Fibroblast of pulmonary artery (primary cell): ENCODE results near the gene RAP1GAP2.
"Not testable (repeated sequence)": the region's sequence is repeated elsewhere in the genome, so short reads cannot be mapped to it uniquely, and the experiment has no call there.

Experiments
- DNase-seq: peaks from one replicate; pipeline ENCODE4 v3.0.0-alpha.2; 2010; ENCODE audit warnings: low read depth
- H3K4me3 ChIP-seq: replicated peaks from 2 replicates; pipeline ENCODE4 v1.5.1; 2011; ENCODE audit warnings: low read depth, mild to moderate bottlenecking, control low read depth, low read length, moderate library complexity
- CTCF ChIP-seq: IDR thresholded peaks from 2 replicates; pipeline ENCODE4 v1.5.1; 2011; ENCODE audit warnings: mild to moderate bottlenecking, control low read depth, low read length, inconsistent platforms; ENCODE audit errors: missing control alignments

The RAP1GAP2 gene

DNA sequence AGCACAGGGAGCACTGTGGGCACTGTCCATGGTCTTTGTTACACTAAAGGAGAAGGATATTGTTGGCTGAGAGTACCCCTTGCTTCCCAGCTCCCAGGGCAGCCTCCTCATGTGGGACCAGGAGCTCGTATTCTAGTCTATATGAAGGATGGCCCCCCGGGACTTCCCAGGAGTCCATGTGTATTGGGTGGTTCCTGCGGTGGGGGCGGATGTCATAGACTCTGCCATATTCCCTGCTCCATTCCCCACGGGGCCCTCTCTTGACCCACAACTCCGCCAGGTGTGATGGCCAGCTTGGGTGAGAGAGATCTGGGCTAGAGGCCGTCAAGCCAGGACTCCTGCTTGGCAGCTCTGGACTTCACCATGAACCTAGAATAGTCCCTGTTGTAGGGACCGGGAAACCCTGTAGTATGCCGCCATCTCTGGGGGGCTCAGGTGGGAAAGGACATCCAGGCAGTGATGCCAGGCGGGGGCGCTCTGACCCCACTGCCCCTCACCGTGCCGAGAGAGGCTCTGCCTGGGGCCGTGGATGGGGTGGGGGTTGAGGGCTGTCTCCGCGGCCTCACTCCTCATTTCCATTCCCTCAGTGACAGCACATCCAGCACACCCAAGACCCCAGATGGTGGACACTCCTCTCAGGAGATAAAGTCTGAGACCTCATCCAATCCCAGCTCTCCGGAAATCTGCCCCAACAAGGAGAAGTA is 229.3 kb downstream of the RAP1GAP2 start:
- TF ChIP-seq CTCF, result no peak
- no peak overlapping the region for H3K4me3 ChIP-seq
- no peak for DNase-seq

- no peak for TF ChIP-seq CTCF
- no peak for DNase-seq
- no peak overlapping the region for H3K4me3 ChIP-seq
Measured at GRCh38 chr17:3026125-3026855, 230.1 kb downstream of the RAP1GAP2 start.

DNA sequence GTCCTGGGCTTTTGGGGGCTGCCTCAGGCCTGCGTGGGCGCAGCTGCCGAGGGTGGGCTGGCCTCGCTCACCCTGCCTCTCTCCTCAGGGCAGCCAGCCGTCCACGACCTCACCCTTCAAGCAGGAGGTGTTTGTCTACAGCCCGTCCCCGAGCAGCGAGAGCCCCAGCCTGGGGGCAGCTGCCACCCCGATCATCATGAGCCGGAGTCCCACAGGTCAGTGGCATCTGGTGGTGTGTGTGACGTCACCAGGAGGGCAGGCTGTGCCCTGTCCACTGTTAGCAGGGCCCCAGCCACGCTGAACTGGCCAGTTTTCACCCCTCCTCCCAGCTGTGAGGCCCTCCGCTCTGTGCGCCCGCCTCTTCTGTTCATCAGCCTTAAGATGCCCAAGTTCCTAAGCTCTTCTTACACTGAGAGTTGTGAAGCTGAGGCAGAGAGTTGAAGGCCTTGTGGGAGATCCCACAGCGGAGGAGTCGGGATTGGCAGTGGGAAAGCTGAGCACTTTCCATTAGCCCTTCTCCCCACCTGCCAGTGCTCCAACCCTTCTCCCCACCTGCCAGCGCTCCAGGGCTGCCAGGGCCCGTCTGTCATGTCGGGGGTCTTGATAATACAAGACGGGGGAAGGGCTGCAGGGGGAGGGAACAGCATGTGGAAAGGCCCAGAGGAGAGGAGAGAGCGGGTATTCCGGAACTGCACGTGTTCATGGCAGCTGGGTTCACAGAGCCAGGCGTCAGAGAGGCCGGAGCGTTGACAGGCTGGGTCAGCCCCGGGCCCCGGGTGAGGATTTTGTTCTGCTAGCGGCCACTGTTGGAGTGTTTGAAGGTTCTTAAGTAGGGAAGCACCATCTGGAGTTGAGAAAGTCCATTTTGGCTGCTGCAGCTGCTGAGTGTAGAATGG is 230.9 kb downstream of the RAP1GAP2 start:
- no peak for TF ChIP-seq CTCF
- H3K4me3 ChIP-seq, result no peak overlapping the region
- peak; percentile 46 for DNase-seq

DNA sequence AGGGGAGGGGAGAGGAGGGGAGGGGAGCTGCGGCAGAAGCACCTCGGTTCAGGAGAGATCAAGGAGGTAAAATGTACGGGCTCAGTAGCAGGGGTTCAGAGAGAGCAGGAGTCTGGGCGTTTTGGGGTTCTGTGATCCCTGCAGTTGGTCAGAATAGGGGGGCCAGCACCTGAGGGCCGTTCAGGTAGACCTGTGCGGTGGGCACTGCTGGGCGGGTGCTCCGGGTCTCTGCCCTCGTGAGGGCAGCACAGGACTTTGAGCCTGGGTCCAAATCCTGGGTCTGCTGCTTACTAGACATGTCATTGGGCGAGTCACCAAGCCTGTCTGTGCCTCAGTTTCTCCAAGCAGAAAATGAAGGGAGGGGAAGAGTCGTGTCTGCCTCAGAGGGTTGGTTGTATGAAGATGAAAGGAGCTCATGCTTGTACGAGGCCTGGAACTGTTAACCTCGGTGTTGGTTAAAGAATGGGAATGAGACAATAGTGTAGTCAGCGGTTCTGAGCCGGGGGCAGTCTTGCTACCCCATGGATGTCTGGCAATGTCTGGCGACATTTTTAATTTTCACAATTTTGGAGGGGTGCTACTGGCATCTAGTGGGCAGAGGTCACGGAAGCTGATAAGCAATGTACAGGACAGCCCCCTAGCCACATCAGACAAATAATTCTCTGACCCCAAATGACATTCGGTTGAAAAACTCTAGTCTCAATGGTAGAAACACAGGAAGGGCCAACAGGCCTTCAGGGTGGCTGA is 231.7 kb downstream of the RAP1GAP2 start:
- no peak overlapping the region for H3K4me3 ChIP-seq
- no peak for TF ChIP-seq CTCF
- no peak for DNase-seq

DNA sequence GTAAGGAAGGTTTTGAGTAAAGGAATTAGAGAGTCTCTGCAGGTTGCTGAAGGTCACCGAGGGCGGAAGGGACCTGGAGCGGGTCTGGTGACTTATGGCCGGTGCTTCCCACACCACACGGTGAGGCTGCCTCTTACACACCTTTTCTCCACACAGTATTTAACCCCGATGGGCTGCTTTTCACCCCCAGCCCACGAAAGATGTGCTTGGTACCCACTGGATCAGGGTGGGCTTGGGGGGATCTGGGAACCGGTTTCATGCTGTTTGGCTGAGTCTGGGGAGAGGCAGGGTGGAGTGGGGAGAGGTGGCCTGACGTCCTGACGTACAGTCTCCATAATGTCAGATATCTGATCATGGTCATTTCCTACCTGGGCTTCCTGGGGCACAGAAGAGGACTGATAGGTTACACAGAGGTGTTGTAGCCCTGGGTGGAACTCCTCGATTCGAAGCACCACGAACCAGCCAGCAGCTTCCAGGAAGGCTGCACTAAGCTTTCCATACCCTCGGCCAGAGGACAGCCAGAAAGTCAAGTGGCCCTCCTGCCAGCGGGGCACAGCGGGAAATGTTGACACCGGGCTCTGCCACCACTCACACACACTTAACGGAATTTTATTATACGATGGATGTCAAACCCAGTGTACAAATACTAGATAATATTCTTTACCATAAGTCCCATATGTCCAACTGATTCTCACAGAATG is 233.1 kb downstream of the RAP1GAP2 start:
- no peak for DNase-seq
- TF ChIP-seq CTCF, result no peak
- H3K4me3 ChIP-seq, result no peak overlapping the region

DNA sequence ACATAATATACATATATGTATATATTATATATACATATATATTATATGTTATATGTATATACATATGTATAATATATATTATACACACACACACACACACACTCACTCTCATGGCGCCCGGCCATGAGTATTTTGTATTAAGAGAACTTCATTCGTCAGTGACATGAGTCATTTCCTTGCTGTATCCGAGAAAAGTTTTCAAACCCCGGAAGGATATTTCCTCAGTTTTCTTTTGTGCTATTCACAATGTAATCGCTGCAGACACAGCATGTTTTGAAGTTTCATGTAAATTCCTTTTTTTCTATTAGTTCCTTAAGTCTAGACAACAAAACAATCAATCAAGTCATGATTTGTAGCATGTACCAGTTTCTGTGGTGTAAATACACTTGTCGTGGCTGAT is 233.9 kb downstream of the RAP1GAP2 start:
- DNase-seq, result peak; percentile 97
- TF ChIP-seq CTCF, result no peak
- H3K4me3 ChIP-seq, result no peak overlapping the region

DNA sequence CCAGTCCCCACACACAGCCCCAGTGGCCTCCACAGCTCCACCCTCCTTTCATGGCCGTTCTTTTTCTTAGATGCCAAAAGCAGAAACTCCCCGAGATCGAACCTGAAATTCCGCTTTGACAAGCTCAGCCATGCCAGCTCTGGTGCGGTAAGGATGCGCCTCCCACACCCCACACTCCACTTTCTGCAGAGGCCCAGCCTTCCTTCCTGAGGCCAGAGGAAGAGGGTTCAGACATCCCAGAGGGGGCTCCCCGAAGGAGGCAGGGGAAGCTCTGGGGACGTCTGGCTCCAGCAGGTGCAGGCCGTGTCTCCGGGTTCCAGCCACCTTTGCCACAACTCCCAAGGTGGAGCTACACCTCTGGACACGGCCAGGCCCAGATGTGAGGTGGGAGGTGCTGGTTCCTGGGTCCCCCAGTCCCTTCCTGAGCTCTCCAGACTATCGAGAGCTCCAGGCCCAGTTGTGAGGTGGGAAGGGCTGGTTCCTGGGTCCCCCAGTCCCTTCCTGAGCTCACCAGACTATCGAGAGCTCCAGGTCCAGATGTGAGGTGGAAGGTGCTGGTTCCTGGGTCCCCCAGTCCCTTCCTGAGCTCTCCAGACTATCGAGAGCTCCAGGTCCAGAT is 234.7 kb downstream of the RAP1GAP2 start:
- H3K4me3 ChIP-seq, DNase-seq: not testable (repeated sequence)
